ENCODE data around the gene SLC2A10. TPM values are rescaled to one million over a fixed set of nuclear protein-coding genes. Genes with fewer than 3 reads are reported as not detected.

Gene SLC2A10
- total RNA-seq, 1 experiment from 2014 or later = 0.05 TPM

GRCh38 chr20:46758929-46759669 lies 49.6 kb downstream of the SLC2A10 start:
- CTCF ChIA-PET = interaction anchor here (1.5 kb wide), 1 partner anchor 625 kb away, joined by 6 read pairs; no protein-coding TSS in a partner anchor
- H3K9ac ChIP-seq (ENCODE audit: low read length) = no peak overlapping the region
- H3K4me2 ChIP-seq (ENCODE audit: low read length) = no peak overlapping the region
- no peaks in the 10 kb centered on the region for H3K27me3 ChIP-seq (ENCODE audit: insufficient read depth, low read length)
- RAD21 ChIA-PET (ENCODE audit: low non-redundant PET in 1 of 2, low total read pairs in 2 of 2, uncharacterized antibody in 2 of 2, unreplicated experiment in 2 of 2) = interaction anchor here in 1 of 2 experiments (0.6 kb wide), 1 partner anchor 540 kb away, joined by 3 read pairs; no protein-coding TSS in a partner anchor
- no peaks in the 10 kb centered on the region for H3K9me2 ChIP-seq (ENCODE audit: insufficient read depth)
- POLR2A ChIA-PET = no interaction called here
- no peak overlapping the region for H2AFZ ChIP-seq (ENCODE audit: low read depth, low read length, poor library complexity, severe bottlenecking)
- no peaks in the 10 kb centered on the region for H3K9me3 ChIP-seq (ENCODE audit: control insufficient read depth in 1 of 2, insufficient read depth in 1 of 2, low read depth in 1 of 2, low read length in 2 of 2)
- H4K20me1 ChIP-seq (ENCODE audit: insufficient read depth) = no peaks in the 10 kb centered on the region
- H3K36me3 ChIP-seq (ENCODE audit: control insufficient read depth in 1 of 2, insufficient read depth in 2 of 2, low read length in 2 of 2) = no peaks in the 10 kb centered on the region
- H3K79me2 ChIP-seq (ENCODE audit: insufficient read depth, low read length) = no peaks in the 10 kb centered on the region
- ATAC-seq (no peak), DNase-seq (ENCODE audit: low read depth, low spot score) (no peak)
- TF ChIP-seq EGR1 (IDR thresholded peaks at IDR 0.05; ENCODE audit: low read depth) (no peak), ZFX (IDR thresholded peaks at IDR 0.05) (no peak), CTCF (IDR thresholded peaks at IDR 0.05 in 2 of 3, conservative IDR thresholded peaks at IDR 0.05 in 1 of 3; ENCODE audit: borderline replicate concordance in 1 of 3, insufficient read depth in 1 of 3, low read depth in 2 of 3, low read length in 2 of 3) (no peak), YY1 (IDR thresholded peaks at IDR 0.05; ENCODE audit: extremely low read depth, insufficient replicate concordance, low read depth, low read length) (no peak), EZH2phosphoT487 (IDR thresholded peaks at IDR 0.05; ENCODE audit: borderline replicate concordance) (no peak), FOSL1 (IDR thresholded peaks at IDR 0.05; ENCODE audit: low read depth) (no peak), RAD21 (IDR thresholded peaks at IDR 0.05; ENCODE audit: low read depth) (no peak), CEBPB (IDR thresholded peaks at IDR 0.05; ENCODE audit: low read depth) (no peak), SIN3A (IDR thresholded peaks at IDR 0.05; ENCODE audit: low read depth) (no peak), EZH2 (IDR thresholded peaks at IDR 0.05) (no peak), JUND (IDR thresholded peaks at IDR 0.05) (no peak), ELF1 (IDR thresholded peaks at IDR 0.05; ENCODE audit: borderline replicate concordance, low read depth) (no peak), TCF7L2 (IDR thresholded peaks at IDR 0.05; ENCODE audit: borderline replicate concordance, extremely low read depth, insufficient read depth, insufficient read length) (no peak)
- TF ChIP-seq, protein P1, sequence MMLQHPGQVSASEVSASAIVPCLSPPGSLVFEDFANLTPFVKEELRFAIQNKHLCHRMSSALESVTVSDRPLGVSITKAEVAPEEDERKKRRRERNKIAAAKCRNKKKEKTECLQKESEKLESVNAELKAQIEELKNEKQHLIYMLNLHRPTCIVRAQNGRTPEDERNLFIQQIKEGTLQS (IDR thresholded peaks at IDR 0.05) = no peak
- no peak overlapping the region for H3K4me3 ChIP-seq (replicated peaks in 1 of 2; ENCODE audit: low read depth in 1 of 2, low read length in 2 of 2)
- no peak overlapping the region for H3K27ac ChIP-seq (ENCODE audit: low read depth, low read length)
- no TSS peak for BruUV-seq (replicated peaks)
- no peaks in the 10 kb centered on the region; a peak in 1 of 4 replicates for H3K4me1 ChIP-seq (ENCODE audit: control insufficient read depth in 1 of 2, insufficient read depth in 2 of 2, low read length in 2 of 2)
- intact Hi-C loops (cut with micrococcal nuclease) = loop anchor here (1.0 to 10.0 kb wide), 2 partner anchors 266 to 391 kb away; no protein-coding TSS in a partner anchor
